H1 (cell line): ENCODE results near the gene CP. TPM values are rescaled to one million over a fixed set of nuclear protein-coding genes. Genes with fewer than 3 reads are reported as not detected.

Experiments
- CTCF ChIA-PET: fragments of 300-600 bp; sonication (Branson Sonifier 250); formaldehyde crosslinking; loops from one replicate; lab custom pipeline; 2021; ENCODE audit not compliant: partially characterized antibody; lab: Charles Lee
- POLR2A ChIA-PET: fragments of 300-600 bp; sonication (Branson Sonifier 250); formaldehyde crosslinking; loops from one replicate; lab custom pipeline; 2021; ENCODE audit warnings: inconsistent platforms; ENCODE audit not compliant: partially characterized antibody; lab: Charles Lee
- DNase-seq, 2 experiments: peaks; one replicate each; pipeline versions ENCODE4 v3.0.0 to v3.0.0-alpha.2; 2010 to 2022; ENCODE audit warnings: low spot score in 2 of 2, low read depth in 1 of 2, mixed read lengths in 1 of 2
- FAIRE-seq: peaks from 2 replicates; lab custom pipeline; 2011; peaks lifted over from hg19 to GRCh38; lab: Jason Lieb, UNC
- H2AFZ ChIP-seq: 2 replicates; pipeline ENCODE4 v1.8.1; 2012; ENCODE audit warnings: low read length, inconsistent platforms
- H2AK5ac ChIP-seq: 2 replicates; pipeline ENCODE4 v1.6.1; 2013; ENCODE audit warnings: low read depth, low read length
- H2BK120ac ChIP-seq: replicated peaks from 2 replicates; pipeline ENCODE3; 2013; ENCODE audit warnings: low read depth, low read length, inconsistent platforms
- H2BK12ac ChIP-seq: 2 replicates; pipeline ENCODE4 v1.6.1; 2013; ENCODE audit warnings: low read depth, low read length
- H2BK15ac ChIP-seq: 2 replicates; pipeline ENCODE4 v1.6.1; 2013; ENCODE audit warnings: low read length
- H2BK20ac ChIP-seq: 2 replicates; pipeline ENCODE4 v1.6.1; 2013; ENCODE audit warnings: low read length
- H2BK5ac ChIP-seq: 2 replicates; pipeline ENCODE4 v1.6.1; 2013; ENCODE audit warnings: low read depth, low read length
- H3K14ac ChIP-seq: 2 replicates; pipeline ENCODE4 v1.6.1; 2013; ENCODE audit warnings: inconsistent platforms; ENCODE audit not compliant: insufficient read length
- H3K18ac ChIP-seq: 2 replicates; pipeline ENCODE4 v1.6.1; 2013; ENCODE audit warnings: low read length; ENCODE audit errors: extremely low read depth
- H3K23ac ChIP-seq: 2 replicates; pipeline ENCODE4 v1.6.1; 2013; ENCODE audit warnings: inconsistent platforms; ENCODE audit not compliant: insufficient read length
- H3K23me2 ChIP-seq: 2 replicates; pipeline ENCODE4 v1.6.1; 2013; ENCODE audit warnings: low read depth, low read length
- H3K27ac ChIP-seq: 2 replicates; pipeline ENCODE4 v1.6.1; 2011; ENCODE audit warnings: low read depth, low read length, inconsistent platforms
- H3K27me3 ChIP-seq, 4 experiments: replicated peaks in 1 of 4; 1 replicate in 1 of 4; 2 replicates in 3 of 4; pipeline versions ENCODE4 v1.6.1 to v1.8.1; 2011 to 2013; ENCODE audit warnings: low read length in 3 of 4, mild to moderate bottlenecking in 3 of 4, inconsistent platforms in 2 of 4, mixed read lengths in 2 of 4, moderate library complexity in 1 of 4; ENCODE audit not compliant: control insufficient read depth in 3 of 4, insufficient read depth in 3 of 4; ENCODE audit errors: extremely low read depth in 1 of 4
- H3K36me3 ChIP-seq, 4 experiments: 2 replicates each; pipeline versions ENCODE4 v1.6.1 to v1.8.1; 2011 to 2013; ENCODE audit warnings: mild to moderate bottlenecking in 4 of 4, low read length in 3 of 4, moderate library complexity in 2 of 4, control low read depth in 1 of 4, inconsistent platforms in 1 of 4; ENCODE audit not compliant: insufficient read depth in 4 of 4, control insufficient read depth in 2 of 4
- H3K4ac ChIP-seq: replicated peaks from 2 replicates; pipeline ENCODE3; 2013; ENCODE audit warnings: low read length, low read depth, mixed read lengths, inconsistent platforms; ENCODE audit not compliant: insufficient read length
- H3K4me1 ChIP-seq, 4 experiments: replicated peaks in 1 of 4; 1 replicate in 1 of 4; 2 replicates in 3 of 4; pipeline versions ENCODE4 v1.6.1 to v1.8.1; 2011 to 2013; ENCODE audit warnings: low read length in 3 of 4, inconsistent platforms in 2 of 4, mixed read lengths in 1 of 4; ENCODE audit not compliant: insufficient read depth in 4 of 4, control insufficient read depth in 3 of 4
- H3K4me2 ChIP-seq, 2 experiments: 2 replicates each; pipeline versions ENCODE4 v1.6.1 to v1.8.1; 2011 to 2013; ENCODE audit warnings: low read depth in 2 of 2, low read length in 2 of 2, control low read depth in 1 of 2, inconsistent platforms in 1 of 2, mild to moderate bottlenecking in 1 of 2; ENCODE audit not compliant: insufficient read depth in 1 of 2
- H3K4me3 ChIP-seq, 4 experiments: fragments of 200-600, 300-600 bp in 1 of 4; sonication (generic), shearing (Covaris generic), sonication (Bioruptor Twin) in 1 of 4; 2 replicates each; pipeline versions ENCODE4 v1.5.1 to v1.8.1; 2011 to 2016; ENCODE audit warnings: low read length in 4 of 4, low read depth in 3 of 4, control low read depth in 2 of 4, inconsistent platforms in 2 of 4, mild to moderate bottlenecking in 2 of 4, mixed read lengths in 1 of 4, moderate library complexity in 1 of 4; ENCODE audit not compliant: insufficient read depth in 2 of 4; ENCODE audit errors: extremely low read depth in 1 of 4
- H3K56ac ChIP-seq: replicated peaks from 2 replicates; pipeline ENCODE3; 2013; ENCODE audit warnings: low read depth, mild to moderate bottlenecking, mixed read lengths, low read length, inconsistent platforms; ENCODE audit not compliant: insufficient read length
- H3K79me1 ChIP-seq: 2 replicates; pipeline ENCODE4 v1.6.1; 2013; ENCODE audit warnings: low read depth, low read length, control low read depth
- H3K79me2 ChIP-seq, 2 experiments: 2 replicates each; pipeline versions ENCODE4 v1.6.1 to v1.8.1; 2012 to 2013; ENCODE audit warnings: low read length in 2 of 2, mild to moderate bottlenecking in 2 of 2, inconsistent platforms in 1 of 2; ENCODE audit not compliant: insufficient read depth in 2 of 2, control insufficient read depth in 1 of 2
- H3K9ac ChIP-seq, 4 experiments: replicated peaks in 1 of 4; 1 replicate in 1 of 4; 2 replicates in 3 of 4; pipeline versions ENCODE4 v1.6.1 to v1.8.1; 2011 to 2013; ENCODE audit warnings: low read depth in 3 of 4, low read length in 3 of 4, control low read depth in 2 of 4, mild to moderate bottlenecking in 2 of 4, moderate library complexity in 2 of 4, inconsistent platforms in 1 of 4; ENCODE audit errors: extremely low read depth in 1 of 4
- H3K9me3 ChIP-seq, 2 experiments: 2 replicates each; pipeline versions ENCODE4 v1.6.1 to v1.8.1; 2012 to 2013; ENCODE audit warnings: mild to moderate bottlenecking in 2 of 2, moderate library complexity in 2 of 2, control low read depth in 1 of 2, inconsistent platforms in 1 of 2, low read depth in 1 of 2, low read length in 1 of 2, mixed read lengths in 1 of 2; ENCODE audit not compliant: insufficient read depth in 2 of 2
- H4K20me1 ChIP-seq, 2 experiments: replicated peaks in 1 of 2; 2 replicates each; pipeline versions ENCODE3 to v1.8.1; 2011 to 2013; ENCODE audit warnings: inconsistent platforms in 2 of 2, low read length in 2 of 2, mild to moderate bottlenecking in 1 of 2; ENCODE audit not compliant: insufficient read depth in 2 of 2, control insufficient read depth in 1 of 2
- H4K5ac ChIP-seq: 2 replicates; pipeline ENCODE4 v1.6.1; 2013; ENCODE audit warnings: low read length, low read depth, mixed read lengths, inconsistent platforms; ENCODE audit not compliant: insufficient read length
- H4K8ac ChIP-seq: 2 replicates; pipeline ENCODE4 v1.8.0; 2013; ENCODE audit warnings: mild to moderate bottlenecking, moderate library complexity, low read length, inconsistent platforms; ENCODE audit not compliant: insufficient read depth; ENCODE audit errors: extremely low read depth
- H4K91ac ChIP-seq: replicated peaks from 2 replicates; pipeline ENCODE3; 2013; ENCODE audit warnings: low read length, mixed read lengths, inconsistent platforms; ENCODE audit not compliant: insufficient read length
- BACH1 ChIP-seq: IDR thresholded peaks from 2 replicates; pipeline ENCODE4 v1.6.1; 2012; ENCODE audit warnings: low read length, improper control_type of control experiment
- CREB1 ChIP-seq: IDR thresholded peaks from 2 replicates; pipeline ENCODE4 v1.6.1; 2012; ENCODE audit warnings: inconsistent platforms
- HDAC2 ChIP-seq, 2 experiments: fragments of 300-600 bp in 1 of 2; sonication (generic) in 1 of 2; IDR thresholded peaks; 2 replicates each; pipeline ENCODE4 v1.6.1; 2011 to 2012; ENCODE audit warnings: low read depth in 2 of 2, low read length in 2 of 2, mild to moderate bottlenecking in 2 of 2, moderate library complexity in 2 of 2, borderline replicate concordance in 1 of 2, inconsistent platforms in 1 of 2
- JUN ChIP-seq: IDR thresholded peaks from 2 replicates; pipeline ENCODE4 v1.6.1; 2011; ENCODE audit warnings: low read depth, mild to moderate bottlenecking, improper control_type of control experiment, low read length
- JUND ChIP-seq: IDR thresholded peaks from 2 replicates; pipeline ENCODE4 v1.6.1; 2011; ENCODE audit warnings: mild to moderate bottlenecking, improper control_type of control experiment, low read length
- KDM4A ChIP-seq: IDR thresholded peaks from one replicate; pipeline ENCODE4 v1.7.1; 2012; ENCODE audit warnings: low read depth, mild to moderate bottlenecking, moderate library complexity, low read length, inconsistent platforms; ENCODE audit not compliant: severe bottlenecking
- NANOG ChIP-seq: IDR thresholded peaks from 2 replicates; pipeline ENCODE4 v1.6.1; 2011; ENCODE audit warnings: low read length, low read depth, mild to moderate bottlenecking, inconsistent platforms; ENCODE audit not compliant: insufficient read depth, poor library complexity, severe bottlenecking
- NRF1 ChIP-seq: IDR thresholded peaks from 2 replicates; pipeline ENCODE4 v1.6.1; 2011; ENCODE audit warnings: mild to moderate bottlenecking, low read depth, low read length, improper control_type of control experiment
- PHF8 ChIP-seq: fragments of 200-600 bp; sonication (generic); conservative IDR thresholded peaks from 2 replicates; pipeline ENCODE4 v1.7.1; 2012; ENCODE audit warnings: low read depth, mild to moderate bottlenecking, inconsistent platforms, low read length, moderate library complexity
- RBBP5 ChIP-seq: IDR thresholded peaks from 2 replicates; pipeline ENCODE4 v1.7.1; 2012; ENCODE audit warnings: low read depth, mild to moderate bottlenecking, inconsistent platforms, low read length, moderate library complexity, borderline replicate concordance
- SIX5 ChIP-seq: IDR thresholded peaks from 2 replicates; pipeline ENCODE4 v1.6.1; 2011; ENCODE audit warnings: mild to moderate bottlenecking, low read depth, low read length
- SP1 ChIP-seq: IDR thresholded peaks from 2 replicates; pipeline ENCODE4 v1.6.1; 2011; ENCODE audit warnings: low read depth, low read length
- SP2 ChIP-seq: IDR thresholded peaks from 2 replicates; pipeline ENCODE4 v1.6.1; 2012; ENCODE audit warnings: mild to moderate bottlenecking, low read length, inconsistent platforms
- TBP ChIP-seq: IDR thresholded peaks from 2 replicates; pipeline ENCODE4 v1.6.1; 2011; ENCODE audit warnings: low read depth, low read length, improper control_type of control experiment
- YY1 ChIP-seq: IDR thresholded peaks from 2 replicates; pipeline ENCODE4 v1.6.1; 2011; ENCODE audit warnings: low read depth, mild to moderate bottlenecking, low read length
- WGBS, 2 experiments: shearing (Covaris generic) in 1 of 2; methylation state at CpG; one replicate each; pipeline versions ENCODE4 v1.1.6 to v1.1.7; 2013 to 2015; ENCODE audit warnings: low lambda C conversion rate in 2 of 2, mixed read lengths in 2 of 2, inconsistent platforms in 1 of 2, low coverage in 1 of 2, missing lambda C conversion rate in 1 of 2; ENCODE audit not compliant: insufficient replicate concordance in 2 of 2, insufficient coverage in 1 of 2, insufficient read length in 1 of 2; ENCODE audit errors: extremely low coverage in 1 of 2, missing lambda C conversion rate in 1 of 2; 5-methylcytosine and 5-hydroxymethylcytosine counted together
- polyA plus RNA-seq, 7 experiments: library from polyadenylated mRNA; depleted of rRNA in 3 of 7; stranded (reverse) in 5 of 7; unstranded in 2 of 7; fragments of >200 nt in 5 of 7; fragments of 200-250 nt in 2 of 7; gene quantifications; 1 replicate in 5 of 7; 2 replicates in 1 of 7; 4 replicates in 1 of 7; pipeline versions ENCODE4 v1.2.1 to v1.2.3, GENCODE V29; 2011 to 2013; ENCODE audit warnings: missing spikeins in 2 of 7, mixed read lengths in 2 of 7
- total RNA-seq: library from RNA; stranded (reverse); fragmentation: NEBNext Ultra II Directional; extraction: Animal tissue kit (Norgen Biotek cat#: 25700); gene quantifications from 2 replicates; pipeline ENCODE4 v1.2.1, GENCODE V29; 2021

The CP gene
- total and polyA plus RNA-seq, 2 of the 8 experiments (the other 6 are each of a cell fraction or from before 2014, with no cell fraction given), result 0.32 to 2.6 TPM

GRCh38 chr3:149258298-149258697 is 36.7 kb upstream of the CP start:
- Histone ChIP-seq H3K23me2 (no peaks in the 10 kb centered on the region), H3K4me1 (no peaks in the 10 kb centered on the region; a peak in 1 of 7 replicates), H3K4me3 (no peak overlapping the region), H3K9me3 (no peaks in the 10 kb centered on the region), H4K8ac (no peak overlapping the region; the same call in 1 of the 2 replicates), H2BK5ac (peak overlapping the region; percentile 84; the same call in 1 of the 2 replicates), H3K18ac (no peak overlapping the region), H3K4ac (no peak overlapping the region), H2BK120ac (no peak overlapping the region), H3K14ac (no peak overlapping the region), H3K27ac (no peak overlapping the region), H2AK5ac (no peak overlapping the region), H3K36me3 (no peaks in the 10 kb centered on the region), H4K91ac (peak overlapping the region; percentile 93), H4K5ac (no peak overlapping the region), H3K27me3 (no peaks in the 10 kb centered on the region), H3K56ac (no peak overlapping the region), H3K23ac (no peak overlapping the region), H3K4me2 (no peak overlapping the region), H3K9ac (no peak overlapping the region), H2BK20ac (no peak overlapping the region), H4K20me1 (no peaks in the 10 kb centered on the region), H3K79me2 (no peaks in the 10 kb centered on the region), H2BK12ac (0 out of 2 replicates have a peak overlapping the region, but pooled peaks have one; percentile 11), H2AFZ (no peak overlapping the region; the same call in none of the 2 replicates), H2BK15ac (no peak overlapping the region), H3K79me1 (no peaks in the 10 kb centered on the region)
- CTCF ChIA-PET, result interaction anchor here (1.0 to 1.9 kb wide), 2 partner anchors 137 to 138 kb away, joined by 5 to 6 read pairs; no protein-coding TSS in a partner anchor
- DNase-seq (no peak), FAIRE-seq (no peak)
- POLR2A ChIA-PET, result no interaction called here
- WGBS, 2 experiments, result 90% methylated on average over 3 of the region's 3 CpGs; no CpG with 5 or more reads in 1 of the 2 experiments
- TF ChIP-seq HDAC2 (IDR thresholded peaks at IDR 0.05; ENCODE audit: borderline replicate concordance in 1 of 2, low read depth in 2 of 2, low read length in 2 of 2), result no peak
- no peak for TF ChIP-seq KDM4A
- TF ChIP-seq RBBP5, result no peak
- TF ChIP-seq YY1, result no peak
- no peak for TF ChIP-seq SP2
- no peak for TF ChIP-seq PHF8
- no peak for TF ChIP-seq BACH1
- no peak for TF ChIP-seq SP1
- no peak for TF ChIP-seq TBP
- TF ChIP-seq CREB1, result no peak
- TF ChIP-seq SIX5, result no peak
- TF ChIP-seq JUN, result no peak
- TF ChIP-seq JUND, result no peak
- no peak for TF ChIP-seq NANOG
- no peak for TF ChIP-seq NRF1
